ENCODE data around the gene SUDS3. TPM values are rescaled to one million over a fixed set of nuclear protein-coding genes. Genes with fewer than 3 reads are reported as not detected.

The SUDS3 gene
- total and polyA plus RNA-seq, 12 donors: 7.5 to 28.0 (median 21.6) TPM

DNA sequence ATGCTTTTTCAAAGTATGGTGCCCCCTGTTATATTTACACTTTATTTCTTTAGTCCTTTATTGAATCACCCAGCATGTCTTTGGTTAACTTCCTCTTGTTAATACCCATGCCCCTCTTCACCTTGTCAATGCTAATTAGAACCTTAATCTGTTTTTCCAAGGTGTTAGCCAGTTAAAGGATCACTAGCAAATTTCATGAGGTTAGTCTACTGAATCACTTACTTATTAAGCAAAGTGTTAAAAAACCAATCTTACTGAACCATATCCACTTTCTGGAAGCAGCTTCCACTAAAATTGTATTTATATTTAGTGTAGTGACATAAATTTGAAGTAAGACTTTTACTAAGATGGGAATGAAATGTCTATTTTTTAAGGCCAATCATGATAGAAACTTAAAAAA is 31.5 kb upstream of the SUDS3 start:
- Histone ChIP-seq H3K4me3 (no peak overlapping the region), H3K4me1 (peaks cover 0 to 37% (median 11%) of the 10 kb centered on the region in 9 donors), H3K9me3 (no peaks in the 10 kb centered on the region), H3K27me3 (no peaks in the 10 kb centered on the region), H3K27ac (no peak overlapping the region), H3K36me3 (no peaks in the 10 kb centered on the region)
- no peak for ATAC-seq
- TF ChIP-seq, protein P1, sequence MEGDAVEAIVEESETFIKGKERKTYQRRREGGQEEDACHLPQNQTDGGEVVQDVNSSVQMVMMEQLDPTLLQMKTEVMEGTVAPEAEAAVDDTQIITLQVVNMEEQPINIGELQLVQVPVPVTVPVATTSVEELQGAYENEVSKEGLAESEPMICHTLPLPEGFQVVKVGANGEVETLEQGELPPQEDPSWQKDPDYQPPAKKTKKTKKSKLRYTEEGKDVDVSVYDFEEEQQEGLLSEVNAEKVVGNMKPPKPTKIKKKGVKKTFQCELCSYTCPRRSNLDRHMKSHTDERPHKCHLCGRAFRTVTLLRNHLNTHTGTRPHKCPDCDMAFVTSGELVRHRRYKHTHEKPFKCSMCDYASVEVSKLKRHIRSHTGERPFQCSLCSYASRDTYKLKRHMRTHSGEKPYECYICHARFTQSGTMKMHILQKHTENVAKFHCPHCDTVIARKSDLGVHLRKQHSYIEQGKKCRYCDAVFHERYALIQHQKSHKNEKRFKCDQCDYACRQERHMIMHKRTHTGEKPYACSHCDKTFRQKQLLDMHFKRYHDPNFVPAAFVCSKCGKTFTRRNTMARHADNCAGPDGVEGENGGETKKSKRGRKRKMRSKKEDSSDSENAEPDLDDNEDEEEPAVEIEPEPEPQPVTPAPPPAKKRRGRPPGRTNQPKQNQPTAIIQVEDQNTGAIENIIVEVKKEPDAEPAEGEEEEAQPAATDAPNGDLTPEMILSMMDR (IDR thresholded peaks at IDR 0.05): no peak
- intact Hi-C loops (cut with DNase I): no loop called here
- no peak for DNase-seq

DNA sequence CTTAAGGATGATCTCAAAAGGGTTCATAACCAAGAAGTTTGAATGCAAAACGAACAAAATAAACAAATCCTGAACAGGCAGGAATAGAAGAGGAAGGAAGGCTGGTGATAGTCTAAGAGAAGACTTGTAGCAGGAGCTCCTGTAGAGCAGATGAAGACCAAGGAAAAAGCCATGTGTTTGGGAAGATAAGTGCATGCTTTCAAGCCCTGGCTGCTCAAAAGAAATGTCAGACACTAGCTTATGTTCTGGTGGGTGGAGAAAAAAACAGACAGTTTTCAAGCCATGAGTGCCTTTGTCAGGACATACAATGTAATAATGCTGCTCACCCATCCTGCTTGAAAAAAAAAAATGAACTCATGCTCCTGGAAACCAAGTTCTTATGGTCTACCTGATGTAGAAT is 31.0 kb upstream of the SUDS3 start:
- intact Hi-C loops (cut with DNase I): no loop called here
- 43 to 67% methylated on average over 1 of the region's 1 CpG for WGBS, 2 donors

DNA sequence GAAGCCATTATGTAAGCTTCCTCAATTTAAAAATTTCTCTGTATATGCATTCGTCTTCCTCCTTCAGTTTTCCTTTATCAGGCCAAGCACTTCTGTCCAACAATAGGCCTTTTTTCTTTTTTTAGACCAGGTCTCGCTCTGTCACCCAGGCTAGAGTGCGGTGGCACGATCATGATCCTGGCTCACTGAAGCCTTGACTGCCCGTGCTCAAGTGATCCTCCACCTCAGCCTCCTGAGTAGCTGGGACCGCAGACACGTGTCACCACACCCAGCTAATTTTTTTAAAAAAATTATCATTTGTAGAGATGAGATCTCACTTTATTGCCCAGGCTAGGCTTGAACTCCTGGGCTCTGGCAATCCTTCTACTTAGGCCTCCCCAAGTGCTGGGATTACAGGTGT is 29.5 kb upstream of the SUDS3 start:
- Histone ChIP-seq H3K4me1 (peaks cover 0 to 37% (median 11%) of the 10 kb centered on the region in 9 donors), H3K4me3 (no peak overlapping the region), H3K36me3 (no peaks in the 10 kb centered on the region), H3K27me3 (no peaks in the 10 kb centered on the region), H3K27ac (no peak overlapping the region), H3K9me3 (no peaks in the 10 kb centered on the region)
- TF ChIP-seq, protein P1 (IDR thresholded peaks at IDR 0.05): no peak
- DNase-seq (no peak), ATAC-seq (peak in 1 of 8 donors; percentile 64)
- 60 to 65% methylated on average over 7 of the region's 7 CpGs for WGBS, 2 donors
- intact Hi-C loops (cut with DNase I): no loop called here

More for the DNA sequence above, 31.0 kb upstream of the SUDS3 start:
- no peak overlapping the region for H3K4me3 ChIP-seq
- no peaks in the 10 kb centered on the region for H3K27me3 ChIP-seq
- TF ChIP-seq, protein P1 (IDR thresholded peaks at IDR 0.05): no peak
- H3K27ac ChIP-seq: no peak overlapping the region
- no peaks in the 10 kb centered on the region for H3K9me3 ChIP-seq
- no peaks in the 10 kb centered on the region for H3K36me3 ChIP-seq
- DNase-seq (no peak), ATAC-seq (no peak)
- H3K4me1 ChIP-seq: peaks cover 0 to 37% (median 11%) of the 10 kb centered on the region in 9 donors

DNA sequence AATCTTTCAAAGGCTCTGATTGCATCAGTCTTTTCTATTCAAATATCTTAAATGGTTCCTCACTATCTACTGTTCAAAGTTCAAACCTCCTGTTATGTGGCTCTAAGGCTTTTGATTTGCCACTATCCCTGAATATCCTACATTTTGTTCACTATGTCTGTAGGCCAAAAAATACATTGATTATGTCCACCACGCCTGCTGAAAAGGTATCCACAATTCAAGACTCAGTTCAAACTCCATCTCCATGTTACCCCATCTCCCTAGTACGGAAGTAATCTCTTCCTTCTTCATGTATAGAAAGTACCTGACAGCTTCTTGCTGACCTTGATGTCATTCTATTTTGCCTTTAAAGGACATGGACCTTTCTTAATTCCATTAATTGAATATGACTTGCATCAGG is 28.4 kb upstream of the SUDS3 start:
- intact Hi-C loops (cut with DNase I): no loop called here
- TF ChIP-seq, protein P1 (IDR thresholded peaks at IDR 0.05): no peak
- Histone ChIP-seq H3K4me3 (no peak overlapping the region), H3K36me3 (no peaks in the 10 kb centered on the region), H3K9me3 (no peaks in the 10 kb centered on the region), H3K27ac (no peak overlapping the region), H3K27me3 (no peaks in the 10 kb centered on the region), H3K4me1 (peaks cover 0 to 39% (median 11%) of the 10 kb centered on the region in 9 donors)
- ATAC-seq (no peak), DNase-seq (no peak)
- 97 to 100% methylated on average over 2 of the region's 2 CpGs for WGBS, 2 donors
